Measurements from ENCODE around the gene DNAJC9.

DNA sequence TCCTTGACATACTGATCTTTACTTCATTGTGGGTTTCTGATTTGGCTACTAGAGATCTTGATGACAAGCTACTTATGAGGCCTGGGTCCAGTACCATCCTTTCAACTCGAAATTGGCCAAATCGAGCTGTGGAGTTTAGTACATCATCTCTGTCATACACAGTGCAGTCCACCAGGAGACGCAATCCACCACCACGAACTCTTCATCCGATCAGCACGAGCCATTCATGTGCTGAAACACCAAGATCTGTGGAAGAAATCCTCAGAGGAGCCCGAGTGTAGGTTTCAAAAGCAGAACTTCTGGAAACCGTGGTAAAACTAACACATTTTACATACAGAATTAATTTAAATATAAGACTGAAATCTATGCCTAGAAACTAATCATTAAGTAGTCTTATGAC is 14.2 kb downstream of the DNAJC9 start:
- TF ChIP-seq, protein P1, sequence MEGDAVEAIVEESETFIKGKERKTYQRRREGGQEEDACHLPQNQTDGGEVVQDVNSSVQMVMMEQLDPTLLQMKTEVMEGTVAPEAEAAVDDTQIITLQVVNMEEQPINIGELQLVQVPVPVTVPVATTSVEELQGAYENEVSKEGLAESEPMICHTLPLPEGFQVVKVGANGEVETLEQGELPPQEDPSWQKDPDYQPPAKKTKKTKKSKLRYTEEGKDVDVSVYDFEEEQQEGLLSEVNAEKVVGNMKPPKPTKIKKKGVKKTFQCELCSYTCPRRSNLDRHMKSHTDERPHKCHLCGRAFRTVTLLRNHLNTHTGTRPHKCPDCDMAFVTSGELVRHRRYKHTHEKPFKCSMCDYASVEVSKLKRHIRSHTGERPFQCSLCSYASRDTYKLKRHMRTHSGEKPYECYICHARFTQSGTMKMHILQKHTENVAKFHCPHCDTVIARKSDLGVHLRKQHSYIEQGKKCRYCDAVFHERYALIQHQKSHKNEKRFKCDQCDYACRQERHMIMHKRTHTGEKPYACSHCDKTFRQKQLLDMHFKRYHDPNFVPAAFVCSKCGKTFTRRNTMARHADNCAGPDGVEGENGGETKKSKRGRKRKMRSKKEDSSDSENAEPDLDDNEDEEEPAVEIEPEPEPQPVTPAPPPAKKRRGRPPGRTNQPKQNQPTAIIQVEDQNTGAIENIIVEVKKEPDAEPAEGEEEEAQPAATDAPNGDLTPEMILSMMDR (IDR thresholded peaks at IDR 0.05 in 4 of 5, conservative IDR thresholded peaks at IDR 0.05 in 1 of 5): no peak
- TF ChIP-seq POLR2A (IDR thresholded peaks at IDR 0.05): no peak

Data from gastrocnemius medialis (tissue), 4 donors.